ENCODE measurements around the gene FERMT2. TPM values are rescaled to one million over a fixed set of nuclear protein-coding genes. Genes with fewer than 3 reads are reported as not detected.
"Not testable (repeated sequence)": the region's sequence is repeated elsewhere in the genome, so short reads cannot be mapped to it uniquely, and the experiment has no call there.

Gene FERMT2
- polyA plus RNA-seq, 5 donors: 102 to 156 (median 143) TPM

DNA sequence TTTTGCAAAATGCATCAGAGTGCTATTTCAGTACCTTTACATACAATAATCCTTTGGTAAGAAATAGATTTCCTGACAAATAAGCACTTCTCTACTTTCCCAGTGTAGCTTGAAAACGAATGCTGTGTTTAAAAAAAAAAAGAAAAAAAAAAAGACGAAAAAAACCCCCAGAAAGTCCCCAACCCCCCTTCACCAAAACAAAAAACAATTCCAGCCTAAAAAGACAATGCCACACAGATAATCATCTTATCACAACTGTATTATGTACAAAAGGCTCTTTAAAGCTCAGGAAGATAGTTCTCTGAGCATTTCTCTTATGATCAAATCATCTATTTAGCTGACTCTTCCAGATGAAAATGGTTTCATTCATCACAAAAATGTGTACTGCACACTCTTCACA is 1.6 kb downstream of the FERMT2 start:
- no peak for DNase-seq

DNA sequence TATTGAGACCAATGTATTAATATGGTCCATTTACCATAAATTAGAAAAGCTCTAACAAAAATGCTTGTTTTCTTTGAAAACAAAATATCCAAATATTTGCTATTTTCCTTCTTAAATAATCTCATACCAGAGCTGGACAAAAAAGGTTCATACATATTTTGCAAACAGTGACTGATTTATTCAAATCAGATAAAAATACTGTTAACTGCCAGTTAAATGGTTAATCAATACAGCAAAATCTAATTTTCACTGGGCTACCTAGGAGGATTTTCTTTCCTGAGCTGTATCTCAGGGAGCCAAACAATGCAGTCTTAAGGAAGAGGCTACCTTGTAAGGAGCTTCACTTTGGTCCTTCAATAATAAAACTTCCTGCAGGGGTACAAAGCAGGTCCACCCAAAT is 2.0 kb downstream of the FERMT2 start:
- DNase-seq: no peak

DNA sequence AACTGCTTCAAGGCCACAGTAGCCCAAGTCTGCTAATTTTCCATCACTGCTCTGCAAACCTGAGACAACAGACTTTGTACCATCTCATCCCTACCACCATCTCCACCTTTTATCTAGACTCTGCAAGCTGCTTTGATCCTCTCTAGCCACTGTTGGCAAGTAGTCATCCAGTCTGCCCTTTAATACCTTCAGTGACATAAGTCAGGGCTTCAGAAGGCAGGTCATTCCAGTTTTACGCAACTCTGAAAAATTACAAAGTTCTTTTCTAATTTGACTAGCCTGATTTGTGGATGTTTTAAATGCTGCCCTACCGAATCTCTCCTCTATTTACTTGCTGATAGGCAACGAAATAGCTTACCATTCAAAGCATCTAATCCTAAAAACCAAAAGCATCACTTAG is 2.8 kb downstream of the FERMT2 start:
- no peak for DNase-seq

DNA sequence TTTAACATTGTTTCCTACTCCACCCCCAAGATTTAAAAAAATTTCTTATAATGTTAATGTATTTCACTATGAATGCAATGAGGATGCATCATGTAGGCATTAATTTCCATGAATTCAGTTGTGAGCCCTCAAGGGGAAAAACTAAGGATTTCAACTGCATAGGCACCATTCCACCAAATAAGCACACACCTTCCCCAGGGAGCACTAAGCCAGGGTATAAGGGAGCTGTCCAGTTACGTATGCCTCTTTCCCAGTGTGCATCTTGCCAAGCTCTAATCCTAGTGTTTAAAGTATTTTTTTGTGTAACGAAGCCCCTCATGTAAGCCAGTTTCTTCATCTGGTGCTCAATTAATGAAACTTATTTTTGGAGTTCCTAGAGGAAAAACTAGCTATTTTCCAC is 6.6 kb downstream of the FERMT2 start:
- no peak for DNase-seq

DNA sequence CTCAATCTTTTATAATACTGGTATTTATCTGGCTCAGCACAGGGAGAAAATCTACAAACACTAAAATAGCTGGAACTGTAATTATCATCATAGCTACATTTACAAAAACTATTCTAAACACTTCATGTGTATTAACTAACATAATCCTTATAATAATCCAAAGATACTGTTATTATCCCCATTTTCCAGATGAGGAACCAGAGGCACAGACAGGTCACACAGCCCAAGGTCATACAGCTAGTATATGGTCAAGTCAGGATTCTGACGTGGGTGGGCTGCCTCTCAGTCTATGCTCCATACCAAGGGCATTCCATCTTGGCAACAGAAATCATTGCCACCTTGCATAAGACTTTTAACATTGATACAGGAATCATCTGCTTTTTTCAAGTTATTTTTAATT is 11.4 kb downstream of the FERMT2 start:
- no peak for DNase-seq

DNA sequence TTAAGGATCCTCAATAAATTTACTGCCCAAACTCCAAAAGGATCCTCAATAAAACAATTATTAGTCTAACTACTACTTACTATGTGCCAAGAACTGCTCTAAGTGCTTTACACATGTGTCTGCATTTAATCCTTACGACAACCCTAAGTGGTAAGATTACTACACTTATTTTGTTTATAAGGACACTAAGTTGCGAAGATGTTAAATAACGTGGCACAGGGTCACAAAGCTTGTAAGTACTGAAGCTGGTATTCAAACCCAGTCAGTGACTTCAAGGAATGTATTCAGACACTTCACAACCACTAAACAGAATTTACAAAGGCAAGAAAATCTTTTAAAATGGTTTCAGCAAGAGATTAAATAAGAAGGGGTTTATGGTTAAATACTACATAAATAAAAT is 13.0 kb downstream of the FERMT2 start:
- DNase-seq: no peak

DNA sequence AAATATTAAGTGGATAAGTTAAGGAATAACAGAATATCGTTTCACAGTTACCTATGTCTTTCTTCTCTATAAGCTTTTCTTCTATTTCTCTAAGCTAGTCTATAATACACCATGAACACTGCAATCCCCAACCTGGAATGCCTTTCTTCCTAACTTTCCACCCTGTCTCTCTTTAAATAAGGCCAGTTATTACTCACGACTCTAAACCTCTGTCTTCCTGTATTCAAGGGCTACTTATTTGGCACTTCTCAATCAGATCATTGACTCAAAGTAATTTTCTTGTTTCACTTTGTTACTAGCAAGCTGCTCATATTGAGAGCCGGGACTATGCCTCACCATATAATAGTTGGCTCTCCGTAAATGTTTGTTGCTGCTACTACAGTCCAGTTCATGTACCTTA is 13.5 kb downstream of the FERMT2 start:
- DNase-seq: no peak

DNA sequence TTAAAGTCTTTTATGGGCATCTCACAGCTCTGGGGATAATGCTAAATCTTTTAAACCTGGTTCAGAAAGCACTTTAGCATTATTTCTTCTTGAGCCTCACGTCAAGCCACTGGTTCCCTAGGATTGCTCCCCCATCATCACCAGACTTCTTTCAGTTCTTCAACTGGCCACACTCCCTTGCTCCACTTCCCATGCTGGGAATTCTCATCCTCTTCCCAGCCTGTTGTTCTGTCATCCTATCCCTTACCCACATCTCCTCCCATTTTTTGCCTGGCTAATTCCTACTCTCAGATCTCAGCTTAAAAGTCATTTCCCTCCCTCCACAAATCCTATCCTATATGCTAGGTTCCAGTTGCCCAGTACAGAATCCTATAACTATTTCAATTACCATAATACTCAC is 14.4 kb downstream of the FERMT2 start:
- no peak for DNase-seq

DNA sequence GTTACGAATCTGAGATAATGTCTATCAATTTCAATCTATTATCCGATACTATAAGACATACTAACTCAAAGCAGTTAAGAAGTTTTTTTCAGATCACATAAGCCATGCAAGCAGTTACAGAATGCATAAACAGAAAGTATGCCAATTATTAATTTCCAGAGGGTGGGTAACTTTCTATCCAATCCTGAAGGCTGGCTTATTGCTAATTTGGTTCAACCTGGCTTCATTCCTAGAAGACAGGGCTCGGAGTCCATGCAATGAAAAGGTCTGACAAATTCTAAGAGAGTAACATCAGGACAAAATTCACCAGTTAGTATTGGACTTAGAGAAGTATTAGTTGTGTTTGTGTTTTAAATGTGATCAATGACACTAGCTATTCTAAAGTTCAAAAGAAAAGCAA is 15.0 kb downstream of the FERMT2 start:
- DNase-seq: no peak

DNA sequence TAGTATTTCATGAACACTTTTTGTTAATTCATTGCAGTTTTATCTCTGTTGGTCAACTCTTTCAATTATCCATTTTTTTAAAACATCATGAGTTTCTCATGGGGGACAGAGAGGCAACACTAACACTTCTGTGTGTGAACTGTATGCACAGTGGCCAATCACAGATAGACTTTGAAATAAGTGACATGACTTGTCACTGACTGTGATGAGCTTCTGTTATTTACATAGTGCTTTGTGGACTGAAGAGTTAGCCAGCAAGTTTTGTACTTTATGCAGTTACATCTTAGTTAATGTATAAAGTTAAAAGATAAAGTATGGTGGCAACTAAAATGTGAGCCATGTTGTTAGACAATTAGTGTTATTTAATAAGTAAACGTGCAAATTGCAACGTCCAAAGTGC is 16.1 kb downstream of the FERMT2 start:
- DNase-seq: no peak

DNA sequence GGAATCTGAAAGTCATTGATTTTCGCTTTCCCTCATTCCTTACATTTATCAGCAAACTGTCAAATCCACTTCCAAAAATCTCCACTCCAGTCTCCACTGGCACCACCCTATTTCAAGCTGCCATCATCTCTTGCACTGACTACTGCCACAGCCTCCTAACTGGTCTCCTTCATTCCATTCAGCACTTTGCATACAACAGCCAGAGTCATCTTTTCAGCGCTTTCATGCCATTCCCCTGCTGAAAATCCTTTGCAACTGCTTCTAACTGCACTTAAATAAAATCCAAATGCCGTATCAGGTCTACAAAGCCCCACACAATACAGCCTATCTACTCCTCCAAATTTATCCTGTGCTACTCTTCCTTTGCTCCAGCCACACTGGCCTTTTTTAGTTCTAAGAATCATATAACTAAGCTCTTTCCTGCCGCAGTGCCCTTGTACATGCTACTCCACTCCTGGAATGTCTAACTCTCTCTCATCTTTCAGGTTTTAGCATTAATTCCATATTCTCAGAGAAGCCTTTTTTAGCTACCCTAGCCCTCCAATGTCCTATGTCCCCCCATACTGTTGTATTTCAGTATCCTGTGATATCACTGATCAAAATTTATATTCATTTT is 21.6 kb downstream of the FERMT2 start:
- no peak for DNase-seq

DNA sequence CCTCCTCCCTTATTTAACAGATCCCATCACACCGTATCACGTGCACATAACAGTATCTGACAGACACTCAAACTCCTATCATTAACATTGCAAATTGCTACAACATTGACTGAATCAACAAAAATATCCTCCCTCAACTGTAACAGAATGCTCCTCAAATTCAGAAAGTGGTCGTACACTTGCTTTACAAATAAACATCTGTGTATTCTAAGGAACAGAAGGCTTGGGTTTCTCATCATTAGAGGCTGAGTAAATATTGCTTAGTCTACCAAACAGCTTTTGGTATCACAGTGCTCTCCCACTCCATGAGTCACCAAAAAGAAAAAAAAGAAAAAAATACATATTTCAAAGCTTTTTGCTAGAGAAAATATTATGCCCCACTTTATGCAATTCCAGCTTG is 23.9 kb downstream of the FERMT2 start:
- no peak for DNase-seq

DNA sequence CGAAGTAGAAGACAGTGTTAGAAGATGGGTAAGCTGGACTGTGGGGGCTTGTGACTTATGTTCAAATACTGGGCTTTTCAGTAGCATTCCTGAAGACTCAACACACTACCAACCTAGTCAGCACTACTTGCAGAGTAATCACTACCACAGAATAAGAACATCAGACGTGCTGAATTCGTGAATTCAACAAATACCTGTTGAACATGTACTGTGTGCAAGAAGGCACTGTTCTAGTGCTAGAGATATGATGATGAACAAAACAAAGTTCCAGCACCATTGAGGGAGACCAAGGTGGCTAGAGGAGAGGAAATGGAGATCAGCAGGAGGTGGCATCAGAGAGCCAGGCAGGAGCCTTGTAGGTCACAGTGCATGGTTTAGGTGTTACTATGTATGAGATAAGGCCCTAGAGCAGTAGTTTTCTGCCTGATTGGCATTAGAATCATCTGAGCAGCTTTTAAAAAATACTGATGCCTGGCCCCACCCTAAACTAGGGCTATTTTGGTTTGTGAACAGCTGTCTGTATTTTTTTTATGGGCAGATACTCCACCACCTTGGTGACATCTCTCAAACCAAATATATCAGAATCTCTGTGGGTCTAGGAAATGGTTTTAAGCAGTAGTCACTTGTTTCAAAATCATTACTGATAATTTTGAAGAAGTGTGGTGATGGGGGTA is 26.8 kb downstream of the FERMT2 start:
- DNase-seq: no peak

DNA sequence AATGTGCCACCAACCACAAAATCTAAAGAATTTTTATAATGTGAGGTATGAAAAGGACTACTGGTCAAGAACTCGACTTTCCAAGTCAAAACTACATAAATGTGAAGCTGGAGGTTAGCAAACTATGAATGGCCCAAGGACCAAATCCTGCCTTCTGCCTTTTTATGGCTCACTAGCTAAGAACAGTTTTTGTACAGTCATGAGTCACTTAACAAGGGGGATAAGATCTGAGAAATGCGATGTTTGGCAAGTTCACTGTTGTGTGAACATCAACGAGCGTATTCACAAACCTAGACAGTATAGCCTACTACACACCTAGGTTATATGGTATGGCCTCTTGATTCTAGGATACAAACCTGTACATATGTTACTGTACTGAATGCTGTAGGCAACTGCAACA is 28.2 kb downstream of the FERMT2 start:
- DNase-seq: no peak

DNA sequence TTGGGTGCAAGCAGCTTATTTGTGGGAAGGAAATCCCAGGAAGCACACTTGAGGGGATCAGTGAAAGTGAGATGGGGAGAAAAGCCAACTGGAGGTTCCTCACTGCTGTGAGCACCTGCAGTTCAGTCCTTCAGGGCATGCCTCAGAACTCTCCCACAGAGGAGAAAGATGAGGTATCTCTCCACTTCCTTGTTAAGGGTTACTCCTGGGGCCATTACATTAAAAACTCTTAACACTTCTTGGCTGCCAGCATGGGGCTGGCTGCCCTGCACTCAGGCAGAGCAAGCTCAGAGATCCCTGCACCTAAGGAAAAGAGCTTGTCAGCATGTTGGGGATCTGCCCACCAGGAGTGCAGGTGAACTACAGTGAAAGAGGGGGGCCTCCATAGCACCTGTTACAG is 28.8 kb downstream of the FERMT2 start:
- DNase-seq: no peak

DNA sequence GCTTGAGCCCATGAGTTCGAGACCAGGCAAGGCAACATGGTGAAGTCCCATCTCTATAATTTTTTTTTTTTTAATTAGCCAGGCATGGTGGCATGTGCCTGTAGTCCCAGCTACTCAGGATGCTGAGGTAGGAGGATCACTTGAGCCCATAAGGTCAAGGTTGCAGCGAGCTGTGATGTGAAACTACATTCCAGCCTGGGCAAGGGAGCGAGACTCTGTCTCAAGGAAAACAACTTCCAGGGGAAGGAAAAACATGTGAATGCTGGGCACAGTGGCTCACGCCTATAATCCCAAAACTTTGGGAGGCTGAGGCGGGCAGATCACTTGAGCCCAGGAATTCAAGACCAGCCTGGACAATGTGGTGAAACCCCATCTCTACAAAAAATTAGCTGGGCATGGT is 30.4 kb downstream of the FERMT2 start:
- DNase-seq: not testable (repeated sequence)

DNA sequence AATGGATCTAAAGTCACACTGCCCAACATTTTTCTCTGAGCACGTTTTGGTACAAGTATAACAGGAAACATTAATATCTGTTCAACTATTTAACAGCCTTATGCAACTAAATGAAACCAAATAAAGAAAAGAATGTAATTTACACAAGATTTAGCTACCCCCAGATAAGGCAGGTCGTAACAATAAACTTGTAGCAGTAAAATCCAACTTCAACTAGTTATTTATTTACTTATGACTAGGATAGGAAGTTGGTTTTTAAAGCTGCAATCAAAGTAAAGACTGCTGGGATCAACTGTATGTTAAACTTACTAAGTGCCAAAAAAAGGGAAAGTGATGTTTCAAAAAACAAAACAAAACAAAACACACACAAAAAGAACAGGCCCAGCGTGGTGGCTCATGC is 30.9 kb downstream of the FERMT2 start:
- no peak for DNase-seq

DNA sequence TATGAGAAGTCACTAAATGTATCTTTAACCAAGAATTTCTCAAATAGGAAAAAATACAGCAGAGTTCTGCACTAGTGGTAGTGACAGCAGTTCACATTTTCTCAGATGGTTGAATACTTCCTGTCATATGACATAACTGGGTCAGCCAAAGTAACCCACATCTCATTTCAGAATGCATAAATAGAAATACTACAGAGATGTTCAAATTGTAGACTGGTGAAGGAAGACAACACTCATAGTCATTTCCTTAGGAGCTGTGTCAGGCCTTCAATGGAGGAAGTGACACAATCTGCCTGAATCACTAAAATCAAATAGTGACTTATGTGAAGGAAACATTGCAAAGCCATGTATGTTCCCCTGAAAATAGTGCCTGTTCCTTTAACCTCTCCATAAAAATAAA is 32.4 kb downstream of the FERMT2 start:
- DNase-seq: no peak

DNA sequence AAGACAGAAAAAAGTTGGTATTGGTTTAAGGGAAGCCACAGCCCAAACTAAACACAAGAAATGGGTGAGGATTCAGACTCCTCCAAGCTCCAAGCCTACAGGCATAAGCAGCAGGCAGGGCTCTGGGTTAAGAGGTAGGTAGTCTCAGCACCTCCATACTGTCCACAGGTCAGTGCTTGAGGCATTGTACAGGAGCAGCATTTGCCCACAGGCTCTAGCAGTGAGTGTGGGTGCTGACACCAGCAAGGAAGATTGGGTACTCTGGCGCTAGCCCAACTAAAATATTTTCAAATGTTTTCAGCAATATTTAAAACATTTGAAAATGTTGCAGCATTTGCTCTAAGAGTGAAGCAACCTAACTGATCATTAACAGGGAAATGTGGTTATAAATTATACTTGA is 33.1 kb downstream of the FERMT2 start:
- DNase-seq: no peak

DNA sequence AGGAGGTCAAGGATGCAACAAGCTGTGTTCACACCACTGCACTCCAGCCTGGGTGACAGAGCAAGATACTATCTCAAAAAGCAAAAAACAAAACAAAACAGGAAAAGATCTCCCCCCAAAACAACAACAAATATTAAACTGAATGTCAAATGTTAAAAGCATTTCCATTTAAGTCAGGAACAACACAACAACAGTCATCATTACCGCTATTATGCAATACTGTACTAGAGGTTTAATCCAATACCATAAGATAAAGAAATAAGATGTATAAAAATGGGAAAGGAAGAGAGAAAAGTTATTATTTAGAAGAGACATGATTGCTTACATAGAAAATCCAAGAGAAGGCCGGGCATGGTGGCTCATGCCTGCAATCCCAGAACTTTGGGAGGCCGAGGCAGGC is 36.6 kb downstream of the FERMT2 start:
- no peak for DNase-seq

DNA sequence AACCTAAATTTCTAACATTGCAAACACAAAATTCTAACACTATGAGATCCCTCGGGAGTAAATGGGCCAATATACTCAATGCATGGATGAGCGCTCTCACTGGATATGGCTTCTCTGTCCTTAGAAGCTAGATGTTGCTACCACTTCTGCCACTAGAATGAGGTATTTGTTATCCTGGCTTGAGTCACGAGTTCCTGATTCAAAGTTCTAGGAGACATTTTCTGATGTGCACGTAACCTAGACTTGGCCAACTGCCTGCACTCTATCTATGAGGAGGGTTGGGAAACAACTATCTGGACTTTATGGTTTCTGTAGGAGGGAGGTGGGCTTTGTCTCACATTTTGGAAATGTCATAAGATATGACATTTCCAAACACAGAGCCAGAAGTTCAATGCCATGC is 37.6 kb downstream of the FERMT2 start:
- no peak for DNase-seq

DNA sequence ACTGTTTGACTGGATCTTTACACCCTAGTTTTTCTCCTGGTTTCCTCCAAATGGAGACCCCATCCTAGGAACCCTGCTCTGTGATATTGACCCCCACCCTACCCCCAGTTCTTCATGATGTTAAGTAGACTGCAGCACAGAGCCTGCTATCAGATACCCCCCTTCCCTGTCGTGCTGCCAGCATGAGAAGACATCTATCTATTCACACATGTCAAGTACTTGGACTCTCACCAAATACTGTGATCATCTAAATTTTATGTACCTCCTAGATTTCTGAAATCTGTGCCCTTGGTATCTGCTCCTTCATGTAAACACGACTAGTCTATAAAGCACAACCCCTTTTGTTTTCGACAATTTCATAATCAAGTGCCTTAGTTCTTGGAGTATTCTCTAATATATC is 38.9 kb downstream of the FERMT2 start:
- no peak for DNase-seq

DNA sequence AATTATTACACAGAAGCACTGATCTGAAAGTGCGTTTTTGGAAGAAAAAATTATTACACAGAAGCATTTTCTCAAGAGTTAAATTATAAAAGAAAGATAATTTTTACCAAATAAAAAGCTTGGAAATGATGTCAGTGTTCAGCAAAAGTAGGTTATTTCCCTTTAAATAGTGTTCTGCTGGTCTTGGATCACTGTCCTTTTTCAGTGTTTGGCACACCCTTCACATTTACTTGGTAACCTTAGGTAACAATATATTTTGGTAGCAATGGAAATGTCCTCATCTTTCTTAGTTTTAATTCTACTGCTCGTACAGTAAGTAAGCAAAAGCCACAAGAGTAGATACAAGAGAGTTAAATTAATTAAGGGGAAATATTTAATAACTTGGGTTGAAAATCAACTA is 40.3 kb downstream of the FERMT2 start:
- DNase-seq: no peak

DNA sequence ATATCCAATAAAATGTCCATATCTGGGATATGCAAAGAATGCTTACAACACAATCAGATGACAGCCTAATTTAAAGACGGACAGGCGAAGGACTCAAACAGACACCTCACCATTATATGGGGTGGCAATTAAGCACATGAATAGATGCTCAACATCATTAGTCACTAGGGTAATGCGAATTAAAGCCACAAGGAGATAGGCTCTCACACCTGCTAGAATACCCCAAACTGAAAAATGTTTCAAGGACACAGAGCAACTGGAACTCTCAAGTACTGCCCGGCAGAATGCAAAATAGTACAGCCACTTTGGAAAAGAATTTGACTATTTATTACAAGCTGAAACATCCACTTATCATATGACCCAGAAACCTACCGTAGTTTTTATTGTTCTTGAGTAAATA is 42.9 kb downstream of the FERMT2 start:
- DNase-seq: no peak
